SIG-M5 treated with dmso at 0.1 percent for 504 hours (cell line): ENCODE results near the gene PRUNE1.

Source experiments
- DNase-seq: peaks from one replicate; lab custom pipeline; 2025; ENCODE audit not compliant: unreplicated experiment; lab: John Stamatoyannopoulos, UW

Gene PRUNE1, protein sequence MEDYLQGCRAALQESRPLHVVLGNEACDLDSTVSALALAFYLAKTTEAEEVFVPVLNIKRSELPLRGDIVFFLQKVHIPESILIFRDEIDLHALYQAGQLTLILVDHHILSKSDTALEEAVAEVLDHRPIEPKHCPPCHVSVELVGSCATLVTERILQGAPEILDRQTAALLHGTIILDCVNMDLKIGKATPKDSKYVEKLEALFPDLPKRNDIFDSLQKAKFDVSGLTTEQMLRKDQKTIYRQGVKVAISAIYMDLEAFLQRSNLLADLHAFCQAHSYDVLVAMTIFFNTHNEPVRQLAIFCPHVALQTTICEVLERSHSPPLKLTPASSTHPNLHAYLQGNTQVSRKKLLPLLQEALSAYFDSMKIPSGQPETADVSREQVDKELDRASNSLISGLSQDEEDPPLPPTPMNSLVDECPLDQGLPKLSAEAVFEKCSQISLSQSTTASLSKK

DNA sequence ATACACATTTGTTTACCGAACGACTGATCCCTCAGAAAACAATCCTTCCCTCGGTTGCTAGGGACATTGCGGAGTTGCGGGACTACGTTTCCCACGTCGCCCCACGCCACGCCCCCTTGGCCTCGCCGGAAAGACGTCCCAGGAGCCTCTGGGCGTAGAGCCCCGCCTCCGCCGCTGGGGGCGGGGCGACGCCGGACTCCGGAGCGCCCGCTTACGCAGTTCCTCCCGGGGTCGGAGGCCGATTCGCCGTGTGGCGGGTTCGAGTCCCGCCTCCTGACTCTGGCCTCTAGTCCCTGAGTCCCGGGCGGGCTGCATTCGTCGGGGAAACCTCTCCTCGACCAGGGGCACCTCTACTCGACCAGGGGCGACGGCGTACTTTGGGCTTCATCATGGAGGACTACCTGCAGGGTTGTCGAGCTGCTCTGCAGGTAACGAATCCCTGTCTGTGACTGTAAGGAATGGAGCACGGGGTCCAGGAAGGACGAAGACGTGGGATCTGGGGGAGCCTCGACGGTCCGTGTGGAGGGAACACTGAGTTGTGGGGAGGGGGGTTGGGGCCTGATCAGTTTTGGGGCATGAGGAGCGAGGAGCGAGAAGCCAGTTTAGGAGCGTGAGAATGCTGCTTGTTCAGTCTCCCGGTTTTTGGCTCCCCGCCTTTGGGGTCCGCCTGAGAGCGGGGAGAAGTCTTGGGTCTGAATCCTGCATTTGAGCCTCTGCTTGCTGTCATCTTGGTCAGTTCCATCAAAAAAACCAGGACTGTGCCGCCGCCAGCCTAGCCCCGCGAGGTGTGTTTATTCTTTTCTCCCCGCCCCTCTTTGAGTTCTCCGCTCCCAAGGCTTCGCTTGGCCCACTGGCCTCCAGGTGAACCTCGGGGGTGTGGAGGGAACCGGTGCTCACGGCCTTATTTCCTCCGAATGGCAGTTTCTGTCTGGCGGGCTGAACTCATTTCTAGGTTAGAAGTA lies at the start of gene PRUNE1:
Gene PRUNE1, plus strand, starts transcription at position 206 of the 962 bp plus-strand sequence. Its CDS starts 184 bp downstream, at position 390.
- peak; percentile 98 for DNase-seq

DNA sequence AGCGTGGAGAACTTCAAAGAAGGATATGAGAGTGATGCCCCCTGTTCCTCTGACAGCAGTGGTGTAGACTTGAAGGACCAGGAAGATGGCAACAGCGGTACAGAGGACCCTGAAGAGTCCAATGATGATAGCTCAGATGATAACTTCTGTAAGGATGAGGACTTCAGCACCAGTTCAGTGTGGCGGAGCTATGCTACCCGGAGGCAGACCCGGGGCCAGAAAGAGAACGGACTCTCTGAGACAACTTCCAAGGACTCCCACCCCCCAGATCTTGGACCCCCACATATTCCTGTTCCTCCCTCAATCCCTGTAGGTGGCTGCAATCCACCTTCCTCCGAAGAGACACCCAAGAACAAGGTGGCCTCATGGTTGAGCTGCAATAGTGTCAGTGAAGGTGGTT lies 47.6 kb upstream of the PRUNE1 start:
- DNase-seq = no peak

DNA sequence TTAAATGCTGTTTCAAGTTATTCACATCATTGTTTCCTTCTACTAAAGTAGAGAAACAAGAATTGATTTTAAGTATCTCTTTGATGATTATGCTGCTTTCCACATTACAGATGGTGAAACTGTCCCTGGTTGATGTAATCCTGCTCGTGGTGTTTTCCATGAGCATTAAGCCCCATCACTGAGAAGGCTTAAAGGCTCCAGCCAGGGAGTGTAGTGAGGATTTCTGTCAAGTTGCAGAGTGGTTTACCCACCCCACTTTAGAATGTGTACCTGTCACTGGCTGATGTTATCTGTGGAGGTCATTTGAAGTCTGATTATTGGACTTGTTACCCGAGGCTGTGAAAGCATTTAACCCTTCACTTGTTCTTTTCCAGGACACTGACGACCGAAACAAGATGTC lies 46.5 kb upstream of the PRUNE1 start:
- no peak for DNase-seq

DNA sequence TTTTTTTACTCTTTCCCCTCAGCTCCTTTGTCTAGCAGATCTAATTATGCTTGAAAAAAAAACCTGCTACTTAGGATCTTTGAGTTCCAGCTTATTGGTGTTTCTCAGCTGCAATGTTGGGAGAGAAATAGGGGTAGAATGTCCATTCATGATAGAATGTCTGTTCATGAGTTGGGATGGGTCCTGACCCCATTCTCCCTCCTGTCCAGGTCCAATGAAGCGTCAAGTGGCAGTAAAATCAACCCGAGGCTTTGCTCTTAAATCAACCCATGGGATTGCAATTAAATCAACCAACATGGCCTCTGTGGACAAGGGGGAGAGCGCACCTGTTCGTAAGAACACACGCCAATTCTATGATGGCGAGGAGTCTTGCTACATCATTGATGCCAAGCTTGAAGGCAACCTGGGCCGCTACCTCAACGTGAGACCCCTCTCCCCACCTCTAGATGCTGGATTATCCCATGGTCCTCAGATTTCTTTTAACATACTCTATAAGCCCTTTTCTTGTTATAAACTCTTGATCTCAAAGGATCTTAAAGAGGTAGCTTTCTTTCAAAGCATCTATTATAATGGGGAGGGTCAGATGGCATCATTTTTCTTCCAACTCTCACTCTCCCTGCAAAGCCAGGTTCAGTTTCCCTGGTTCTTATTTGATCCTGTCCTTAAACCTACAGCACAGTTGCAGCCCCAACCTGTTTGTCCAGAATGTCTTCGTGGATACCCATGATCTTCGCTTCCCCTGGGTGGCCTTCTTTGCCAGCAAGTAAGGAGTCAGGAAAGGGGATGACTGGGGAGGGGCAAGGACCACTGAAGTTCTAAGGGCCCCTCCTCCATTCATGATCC lies 44.7 kb upstream of the PRUNE1 start:
- DNase-seq = no peak

DNA sequence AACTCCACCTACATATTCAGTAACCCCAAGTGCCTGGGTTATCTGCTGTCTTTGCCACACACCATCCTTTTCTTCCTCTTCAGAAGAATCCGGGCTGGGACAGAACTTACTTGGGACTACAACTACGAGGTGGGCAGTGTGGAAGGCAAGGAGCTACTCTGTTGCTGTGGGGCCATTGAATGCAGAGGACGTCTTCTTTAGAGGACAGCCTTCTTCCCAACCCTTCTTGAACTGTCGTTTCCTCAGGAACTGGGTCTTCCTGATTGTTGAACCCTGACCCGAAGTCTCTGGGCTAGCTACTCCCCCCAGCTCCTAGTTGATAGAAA lies 44.1 kb upstream of the PRUNE1 start:
- DNase-seq = no peak

DNA sequence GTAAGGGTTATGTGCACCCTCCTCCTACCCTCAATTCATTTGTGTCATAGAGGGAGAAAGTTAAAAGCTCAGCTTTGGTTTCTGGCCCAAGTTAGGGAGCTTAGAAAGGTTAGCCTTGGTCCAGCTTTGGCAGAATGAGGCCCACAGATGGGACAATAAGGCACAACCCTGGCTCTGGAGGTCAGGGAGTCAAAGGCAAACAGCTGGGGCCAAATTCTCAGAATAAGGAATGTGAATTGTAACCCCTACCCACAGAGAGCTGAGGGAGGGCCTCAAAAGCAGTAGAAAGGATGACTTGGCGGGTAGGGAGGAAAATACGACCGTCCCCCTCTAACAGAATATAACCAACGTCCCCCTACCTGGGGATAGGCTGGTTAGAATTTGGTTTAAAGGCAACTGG lies 42.6 kb upstream of the PRUNE1 start:
- no peak for DNase-seq

DNA sequence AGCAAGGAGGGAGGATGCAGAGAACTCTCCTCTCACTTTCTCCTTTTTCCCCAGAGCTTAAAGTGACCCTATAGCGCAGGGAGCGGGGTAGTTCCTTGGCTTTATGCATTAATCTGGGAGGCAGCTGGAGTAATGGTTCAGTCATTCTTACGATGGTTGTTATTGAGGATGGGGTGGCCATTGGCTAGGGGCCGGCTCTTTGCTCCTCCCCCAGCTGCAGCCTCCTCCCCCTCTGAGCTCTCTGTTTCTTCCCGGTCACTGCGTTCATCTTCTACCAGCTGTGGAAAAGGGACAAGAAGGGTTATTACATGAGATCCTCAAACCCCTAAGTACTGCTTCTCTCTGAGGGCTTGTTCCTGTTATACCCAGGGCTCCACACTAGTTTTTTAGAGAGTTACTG lies 42.2 kb upstream of the PRUNE1 start:
- no peak for DNase-seq

DNA sequence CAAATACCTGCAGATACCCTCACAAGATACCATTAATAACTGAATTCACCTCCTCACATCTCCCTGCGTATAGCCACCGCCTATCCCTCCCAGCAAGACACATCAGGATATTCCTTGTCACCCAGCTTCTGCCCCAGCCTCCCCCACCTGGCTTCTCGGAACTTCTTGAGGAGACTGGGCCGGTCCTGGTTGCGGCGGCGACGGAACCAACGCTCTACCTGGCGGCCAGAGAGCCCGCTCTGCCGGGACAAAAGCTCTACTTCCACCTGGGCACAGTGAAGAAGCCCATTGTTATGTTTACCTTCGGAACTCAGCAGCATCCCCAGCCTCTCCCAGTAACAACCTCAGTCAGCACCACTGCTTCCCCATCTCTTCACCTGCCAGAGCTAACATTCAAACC lies 40.3 kb upstream of the PRUNE1 start:
- DNase-seq = no peak

DNA sequence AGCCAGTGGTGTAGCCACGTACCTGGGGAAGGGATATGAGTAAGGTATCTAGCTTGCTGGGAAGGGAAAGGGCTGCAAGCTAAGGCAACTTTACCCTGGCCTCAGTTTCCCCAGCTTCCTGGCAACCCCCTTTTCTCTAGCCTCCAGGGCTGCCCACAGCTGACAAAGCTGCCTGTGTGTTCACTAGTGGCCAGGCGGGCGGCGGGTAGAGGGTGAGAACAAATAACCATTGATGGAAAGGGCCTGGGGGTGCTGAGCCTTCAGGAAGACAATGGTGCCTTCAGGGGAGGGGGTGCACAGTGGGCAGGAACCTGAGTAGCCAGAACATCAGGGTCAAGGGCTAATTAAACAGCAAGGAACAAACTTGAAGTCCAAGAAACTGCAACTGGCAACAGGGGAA lies 39.8 kb upstream of the PRUNE1 start:
- DNase-seq = no peak

DNA sequence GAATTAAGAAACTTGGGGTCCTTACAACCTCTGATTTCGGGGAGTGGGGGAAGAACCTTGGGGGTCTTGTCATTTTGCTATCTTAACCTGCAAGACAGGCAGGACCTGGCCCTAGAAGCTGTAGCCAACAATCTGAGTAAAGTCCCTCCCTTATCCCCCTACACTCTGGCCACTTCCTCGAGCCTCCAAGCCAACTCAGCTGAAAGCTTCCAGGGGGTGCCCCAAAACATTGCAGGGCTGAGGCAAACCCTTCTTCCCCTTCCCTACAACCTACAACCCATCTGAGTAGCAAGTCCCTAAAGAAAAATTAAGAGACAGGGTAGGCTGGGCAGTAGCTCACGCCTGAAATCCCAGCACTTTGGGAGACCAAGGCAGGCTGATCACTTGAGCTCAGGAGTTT lies 38.6 kb upstream of the PRUNE1 start:
- no peak for DNase-seq

DNA sequence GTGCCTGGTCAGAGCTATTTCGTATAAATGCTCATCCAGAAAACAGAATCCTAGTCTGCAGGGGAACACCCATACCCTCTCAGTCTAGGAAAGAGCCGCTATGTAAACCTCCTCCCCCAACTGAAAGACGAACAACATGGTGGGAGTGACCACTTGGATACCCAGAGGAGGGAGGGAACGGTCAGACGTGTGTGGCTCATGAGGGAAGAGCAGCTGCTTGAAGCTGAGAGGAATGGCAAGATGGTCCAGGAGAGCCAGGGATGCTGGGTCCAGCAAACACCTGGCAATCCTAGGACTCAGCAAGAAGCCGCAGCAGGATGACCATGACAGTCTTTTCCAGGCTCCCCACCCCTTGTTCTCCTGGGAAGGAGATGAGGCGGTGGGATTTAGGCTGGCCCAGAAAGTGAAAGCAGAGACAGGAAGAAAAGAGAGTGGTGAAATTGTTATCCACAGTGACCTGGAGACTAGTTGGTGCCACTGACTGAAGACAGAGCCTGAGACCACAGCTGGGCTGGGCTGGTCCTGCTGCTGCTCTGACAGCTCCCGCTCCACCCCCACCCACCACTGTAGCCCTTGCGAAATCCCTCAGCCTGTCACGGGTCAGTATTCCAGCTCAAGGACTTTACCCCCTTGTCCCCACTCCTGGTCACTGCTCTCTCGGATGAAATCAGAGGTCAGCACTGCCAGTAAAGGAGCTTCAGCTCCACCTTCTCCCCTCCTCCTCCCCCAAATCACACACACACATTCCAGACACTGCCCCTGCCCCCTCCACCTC lies 37.3 kb upstream of the PRUNE1 start:
- DNase-seq = peak; percentile 57

DNA sequence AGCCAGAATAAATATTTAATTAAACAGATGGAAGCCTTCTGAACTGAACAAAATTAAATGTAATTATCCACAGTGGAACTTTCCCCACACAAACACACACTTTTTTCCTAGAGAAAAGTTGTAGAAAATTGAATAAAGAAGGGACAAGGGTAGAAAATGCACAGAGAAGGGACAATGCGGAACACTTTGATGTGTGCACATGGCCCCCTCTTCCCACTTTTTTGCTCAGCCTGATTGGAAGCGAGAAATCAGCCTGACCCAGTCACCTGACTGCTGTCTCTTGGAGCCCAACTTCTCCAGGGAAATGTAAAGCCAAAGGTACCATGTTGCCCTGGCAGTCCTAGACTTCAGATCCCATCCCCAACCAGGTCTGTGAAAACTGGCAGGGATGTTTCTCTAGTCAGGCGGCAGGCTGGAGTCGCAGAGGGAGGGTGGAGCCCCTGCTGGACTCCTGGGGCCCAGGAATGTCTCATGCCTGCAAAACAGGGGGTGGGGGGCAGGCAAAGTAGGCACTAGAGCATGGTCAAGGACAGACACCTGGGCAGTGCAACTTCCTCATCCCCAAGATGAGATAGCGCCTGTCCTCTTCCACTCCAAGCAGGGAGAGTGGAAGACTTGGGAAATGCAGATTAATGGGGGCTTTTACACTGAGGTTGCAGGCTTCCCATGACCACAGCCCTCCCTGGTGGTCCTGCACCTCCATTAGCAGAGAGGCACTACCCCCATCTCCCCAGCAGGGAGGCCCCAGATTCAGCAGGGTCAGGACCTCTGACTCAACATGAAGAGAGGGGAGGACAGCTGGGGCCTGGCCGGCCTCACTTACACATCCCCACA lies 36.4 kb upstream of the PRUNE1 start:
- DNase-seq = peak; percentile 39

DNA sequence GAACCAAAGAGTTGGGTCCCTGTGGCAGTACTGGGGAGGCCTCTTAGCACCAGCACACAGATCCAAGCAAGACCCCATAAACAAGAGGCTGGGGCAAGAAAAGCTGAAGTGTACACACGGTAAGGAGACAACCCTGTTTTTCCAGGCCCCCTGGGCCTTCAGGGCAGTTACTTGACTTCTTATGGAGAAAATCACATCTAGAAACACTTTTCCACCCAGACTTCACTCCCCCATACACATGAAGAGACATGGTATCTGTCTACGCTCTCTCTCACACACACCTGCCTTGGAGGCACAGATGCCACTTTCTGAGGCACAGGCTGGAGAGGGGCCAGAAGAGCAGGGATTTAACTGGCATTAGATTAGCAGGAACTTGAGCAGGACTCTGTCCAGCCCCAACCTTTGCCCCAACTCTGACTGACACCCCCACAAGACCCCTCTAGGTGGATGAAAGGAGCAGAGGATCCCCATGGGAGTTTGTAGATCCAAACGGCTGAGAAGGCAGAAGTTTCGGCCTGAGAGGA lies 35.8 kb upstream of the PRUNE1 start:
- no peak for DNase-seq

DNA sequence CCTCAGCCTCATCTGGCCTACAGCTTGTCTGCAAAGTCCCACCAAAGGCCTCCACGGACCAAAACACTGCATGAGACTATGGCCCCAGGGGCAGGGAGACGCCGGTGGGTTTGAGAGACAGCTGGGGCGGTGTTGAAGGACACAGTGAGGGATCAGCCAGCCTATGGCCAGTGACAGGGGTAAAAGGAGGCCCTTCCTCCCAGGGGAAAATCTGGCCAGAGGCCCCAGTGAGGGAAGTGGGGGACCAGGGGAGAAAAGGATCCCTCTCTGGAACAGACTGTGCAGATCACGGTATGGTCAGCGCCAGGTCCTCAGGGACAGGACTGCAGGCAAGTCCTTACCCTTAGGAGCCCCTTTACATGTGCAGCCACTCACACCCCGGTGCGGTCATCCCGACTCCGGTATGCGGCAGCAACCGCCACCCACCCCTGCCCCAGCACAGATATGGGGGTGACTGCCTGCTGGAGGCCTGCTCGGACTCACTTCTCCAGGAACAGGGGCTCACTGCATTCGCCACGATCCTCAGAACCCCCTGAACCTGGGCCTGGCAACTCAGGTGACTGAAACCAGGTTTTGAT lies 34.9 kb upstream of the PRUNE1 start:
- no peak for DNase-seq

DNA sequence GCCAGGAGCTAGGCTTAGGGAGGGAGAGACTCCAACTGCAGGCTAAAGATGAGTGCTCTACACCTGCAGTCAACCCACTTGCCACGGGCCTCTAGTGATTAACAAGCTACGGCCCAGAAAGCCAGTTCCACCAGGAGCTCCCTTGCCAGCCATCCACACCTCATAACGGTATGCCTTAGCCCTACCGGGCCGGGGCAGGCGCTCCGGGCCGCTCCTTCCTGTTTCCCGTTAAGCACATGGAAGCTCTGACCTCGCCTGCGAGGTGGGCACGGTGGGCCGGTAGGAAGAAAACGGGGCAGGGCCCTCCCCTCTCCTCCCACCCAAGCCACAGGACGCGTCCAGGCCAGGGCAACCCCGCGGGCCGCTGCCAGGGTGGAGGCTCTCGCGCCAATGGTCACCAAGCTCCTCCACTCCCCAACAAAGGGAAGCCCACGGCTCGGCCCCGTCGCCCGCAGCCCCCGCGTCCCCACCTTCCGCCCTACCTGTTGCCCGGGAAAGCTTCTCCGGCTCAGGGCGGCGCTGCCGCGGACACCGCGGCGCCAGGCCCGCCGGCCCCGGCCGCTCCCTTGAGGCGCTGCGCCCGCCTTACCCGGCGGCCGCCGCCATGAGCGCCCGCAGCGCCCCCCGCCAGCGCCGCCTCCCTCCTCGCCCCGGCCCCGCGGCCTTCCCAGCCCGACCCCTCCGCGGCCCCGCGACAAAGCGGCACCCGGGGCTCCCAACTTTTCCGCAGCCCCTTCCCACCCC lies 34.2 kb upstream of the PRUNE1 start:
- DNase-seq = peak; percentile 70

DNA sequence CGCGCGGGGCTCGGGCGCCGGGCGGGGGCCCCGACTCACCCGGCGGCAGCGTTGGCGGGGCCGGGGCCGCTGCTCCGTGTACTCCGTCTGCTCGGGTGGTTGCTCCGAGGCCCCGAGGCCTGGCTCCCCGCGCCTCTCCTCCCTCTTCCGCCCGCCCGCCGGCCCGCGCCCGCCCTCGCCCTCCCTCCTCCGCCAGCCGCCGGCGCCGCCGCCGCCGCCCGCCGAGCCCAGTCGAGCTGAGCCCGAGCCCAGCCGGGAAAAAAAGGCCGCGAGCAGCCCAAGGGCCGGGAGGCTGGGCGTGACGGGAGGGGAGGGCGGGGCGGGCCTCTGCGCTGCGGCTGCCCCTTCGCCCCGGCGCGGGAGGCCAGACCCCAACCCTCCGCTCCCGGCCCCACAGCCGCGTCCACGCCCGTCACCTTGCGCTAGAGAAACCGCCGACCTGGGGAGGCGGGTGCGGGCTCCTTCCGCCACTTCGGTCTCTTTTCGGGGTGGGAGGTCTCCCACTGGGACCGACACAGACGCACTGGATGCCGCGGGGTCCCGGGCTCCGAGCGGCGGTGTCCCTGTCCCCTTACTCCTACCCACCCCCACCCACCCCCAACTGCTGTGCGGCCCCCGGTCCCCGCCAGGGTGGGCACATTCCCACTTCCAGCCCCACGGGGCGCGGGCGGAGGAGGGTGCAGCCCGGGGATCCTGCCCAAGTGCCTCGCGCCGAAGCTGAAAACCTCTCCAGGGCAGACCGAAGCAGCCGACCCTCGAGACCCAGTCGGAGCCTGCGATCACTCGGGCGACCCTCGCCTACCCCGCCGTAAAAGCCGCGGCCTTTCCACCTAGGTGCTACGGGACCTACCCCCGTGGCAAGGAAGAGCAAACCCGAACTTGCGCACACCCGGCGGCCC lies 33.4 kb upstream of the PRUNE1 start, which contains the start of gene CERS2:
Gene CERS2, minus strand, starts transcription at position 256 of the 899 bp plus-strand sequence. CDS start 5,745 bp downstream, outside the sequence.
- DNase-seq = peak; percentile 73

DNA sequence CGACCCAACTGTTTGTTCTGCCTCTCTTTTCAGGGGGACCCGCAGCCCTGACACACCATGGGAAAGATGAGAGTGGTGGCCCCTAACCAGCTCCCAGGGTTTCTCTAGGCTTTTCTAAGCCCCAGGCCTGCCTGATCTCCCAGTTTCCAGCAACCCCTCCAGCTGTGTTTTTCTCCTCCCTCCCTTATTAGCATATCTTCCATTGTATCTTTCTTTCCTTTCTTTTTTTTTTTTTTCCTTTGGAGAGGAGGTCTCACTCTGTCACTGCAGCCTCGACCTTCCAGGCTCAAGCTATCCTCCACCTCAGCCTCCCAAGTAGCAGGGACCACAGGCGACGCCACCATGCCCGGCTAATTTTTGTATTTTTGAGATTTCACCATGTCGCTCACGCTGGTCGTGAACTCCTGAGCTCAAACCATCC lies 31.8 kb upstream of the PRUNE1 start:
- DNase-seq = no peak
